HCT116 (cell line): ENCODE results near the gene RASSF6. TPM values are rescaled to one million over a fixed set of nuclear protein-coding genes. Genes with fewer than 3 reads are reported as not detected.
A peak's percentile ranks its signal among the peaks of the same experiment; 100 is the strongest.

Source experiments
- ATAC-seq: fragments of 200-7000 bp; cut with Tn5 transposase; 2 replicates; pipeline ENCODE4 v1.9.1; 2020; ENCODE audit warnings: mild to moderate bottlenecking, moderate library complexity
- BruUV-seq: library from RNA; stranded (reverse); fragments of 400-500 nt; replicated peaks from 2 replicates; lab custom pipeline; 2021; lab: Mats Ljungman, UMichigan
- CTCF ChIA-PET: fragments of 300-600 bp; sonication (Branson Sonifier 250); formaldehyde crosslinking; loops from one replicate; lab custom pipeline; 2021; ENCODE audit warnings: antibody characterized with exemption; lab: Charles Lee
- POLR2A ChIA-PET: fragments of 300-600, 350-600 bp; sonication (Branson Sonifier 250); formaldehyde crosslinking; loops from one replicate; lab custom pipeline; 2021; ENCODE audit warnings: antibody characterized with exemption; lab: Charles Lee
- RAD21 ChIA-PET, 2 experiments: fragments of 300-600 bp; sonication (Branson Sonifier 250); formaldehyde crosslinking; loops; one replicate each; lab custom pipeline; 2023; ENCODE audit warnings: low total read pairs in 2 of 2; ENCODE audit not compliant: uncharacterized antibody in 2 of 2, unreplicated experiment in 2 of 2, low non-redundant PET in 1 of 2; lab: Charles Lee
- DNase-seq: peaks from one replicate; pipeline ENCODE4 v3.0.0-alpha.2; 2010; ENCODE audit warnings: low read depth, low spot score
- H2AFZ ChIP-seq: fragments of 200-600 bp; shearing (Covaris generic), sonication (generic); 2 replicates; pipeline ENCODE4 v1.6.1; 2017; ENCODE audit warnings: low read depth, mixed run types, mixed read lengths, antibody characterized with exemption, low read length; ENCODE audit not compliant: poor library complexity, severe bottlenecking
- H3K27ac ChIP-seq: 2 replicates; pipeline ENCODE4 v1.5.1; 2012; ENCODE audit warnings: low read depth, low read length
- H3K27me3 ChIP-seq: fragments of 200-600 bp; sonication (generic); 2 replicates; pipeline ENCODE4 v1.6.1; 2016; ENCODE audit warnings: mixed run types, low read length, mixed read lengths; ENCODE audit not compliant: insufficient read depth
- H3K36me3 ChIP-seq, 2 experiments: fragments of 200-500 bp in 1 of 2; fragments of 200-600 bp in 1 of 2; sonication (Bioruptor generic) in 1 of 2; sonication (generic) in 1 of 2; 2 replicates each; pipeline versions ENCODE4 v1.5.1 to v1.6.1; 2014 to 2016; ENCODE audit warnings: low read length in 2 of 2, inconsistent platforms in 1 of 2, mixed read lengths in 1 of 2, mixed run types in 1 of 2; ENCODE audit not compliant: insufficient read depth in 2 of 2, control insufficient read depth in 1 of 2
- H3K4me1 ChIP-seq, 2 experiments: fragments of 200-600 bp in 1 of 2; sonication (generic) in 1 of 2; 2 replicates each; pipeline versions ENCODE4 v1.5.1 to v1.6.1; 2012 to 2017; ENCODE audit warnings: low read length in 2 of 2, inconsistent platforms in 1 of 2, mild to moderate bottlenecking in 1 of 2, mixed read lengths in 1 of 2, mixed run types in 1 of 2, moderate library complexity in 1 of 2; ENCODE audit not compliant: insufficient read depth in 2 of 2, control insufficient read depth in 1 of 2
- H3K4me2 ChIP-seq: fragments of 200-600 bp; sonication (generic); 2 replicates; pipeline ENCODE4 v1.6.1; 2017; ENCODE audit warnings: mixed run types, low read length, mixed read lengths
- H3K4me3 ChIP-seq, 2 experiments: fragments of 200-600 bp in 1 of 2; sonication (generic) in 1 of 2; replicated peaks in 1 of 2; 2 replicates each; pipeline ENCODE4 v1.5.1; 2011 to 2016; ENCODE audit warnings: low read length in 2 of 2, control low read depth in 1 of 2, low read depth in 1 of 2, mild to moderate bottlenecking in 1 of 2, mixed read lengths in 1 of 2, mixed run types in 1 of 2
- H3K79me2 ChIP-seq: fragments of 200-600 bp; sonication (generic); 2 replicates; pipeline ENCODE4 v1.6.1; 2017; ENCODE audit warnings: mild to moderate bottlenecking, mixed run types, low read length, moderate library complexity, mixed read lengths; ENCODE audit not compliant: insufficient read depth
- H3K9ac ChIP-seq: fragments of 200-600 bp; sonication (generic); 2 replicates; pipeline ENCODE4 v1.6.1; 2016; ENCODE audit warnings: low read length, mixed read lengths
- H3K9me2 ChIP-seq: fragments of 200-600 bp; sonication (generic), shearing (Covaris generic); 2 replicates; pipeline ENCODE4 v1.6.1; 2017; ENCODE audit warnings: mixed run types, mild to moderate bottlenecking, moderate library complexity; ENCODE audit not compliant: insufficient read depth
- H3K9me3 ChIP-seq, 2 experiments: fragments of 200-500 bp in 1 of 2; fragments of 200-600 bp in 1 of 2; sonication (Bioruptor generic) in 1 of 2; sonication (generic) in 1 of 2; 2 replicates each; pipeline ENCODE4 v1.6.1; 2014 to 2017; ENCODE audit warnings: low read length in 2 of 2, mixed read lengths in 2 of 2, inconsistent platforms in 1 of 2, low read depth in 1 of 2, mild to moderate bottlenecking in 1 of 2, mixed run types in 1 of 2, moderate library complexity in 1 of 2; ENCODE audit not compliant: control insufficient read depth in 1 of 2, insufficient read depth in 1 of 2
- H4K20me1 ChIP-seq: fragments of 200-600 bp; sonication (generic), shearing (Covaris generic); 2 replicates; pipeline ENCODE4 v1.6.1; 2017; ENCODE audit warnings: mixed run types, mild to moderate bottlenecking, moderate library complexity; ENCODE audit not compliant: insufficient read depth
- CBX3 ChIP-seq: IDR thresholded peaks from 2 replicates; pipeline ENCODE4 v1.6.1; 2012; ENCODE audit warnings: low read depth
- CEBPB ChIP-seq: IDR thresholded peaks from 2 replicates; pipeline ENCODE4 v1.6.1; 2012; ENCODE audit warnings: low read depth
- EGR1 ChIP-seq: IDR thresholded peaks from 2 replicates; pipeline ENCODE4 v1.6.1; 2012; ENCODE audit warnings: low read depth
- EZH2 ChIP-seq: fragments of 200-600 bp; sonication (generic); IDR thresholded peaks from 2 replicates; pipeline ENCODE4 v1.6.1; 2017; ENCODE audit warnings: antibody characterized with exemption, mixed run types
- EZH2phosphoT487 ChIP-seq: fragments of 200-600 bp; IDR thresholded peaks from 2 replicates; pipeline ENCODE4 v1.6.1; 2018; ENCODE audit warnings: antibody characterized with exemption, borderline replicate concordance
- POLR2A ChIP-seq: IDR thresholded peaks from 2 replicates; pipeline ENCODE4 v1.7.0; 2011; ENCODE audit warnings: borderline replicate concordance; ENCODE audit not compliant: insufficient read depth, insufficient read length; ENCODE audit errors: extremely low read depth
- POLR2AphosphoS5 ChIP-seq: IDR thresholded peaks from 2 replicates; pipeline ENCODE4 v1.6.1; 2011; ENCODE audit warnings: mild to moderate bottlenecking, low read depth, low read length, moderate library complexity
- SP1 ChIP-seq: IDR thresholded peaks from 2 replicates; pipeline ENCODE4 v1.6.1; 2012; ENCODE audit warnings: low read depth
- ZFX ChIP-seq: fragments of 450-650 bp; IDR thresholded peaks from 2 replicates; pipeline ENCODE4 v1.6.1; 2017
- ZNF274 ChIP-seq: fragments of 200-500 bp; sonication (Bioruptor generic); IDR thresholded peaks from 2 replicates; pipeline ENCODE4 v1.6.1; 2014; ENCODE audit warnings: mild to moderate bottlenecking, low read depth, low read length, inconsistent platforms
- intact Hi-C: fragments of 100-400 bp; cut with micrococcal nuclease; formaldehyde crosslinking; loops from 2 replicates; pipeline ENCODE4 v1.10.0; 2022
- total RNA-seq: library from RNA; stranded (reverse); gene quantifications from one replicate; pipeline ENCODE4 v1.2.1, GENCODE V29; 2021; ENCODE audit not compliant: unreplicated experiment
- TF ChIP-seq, protein P1 (sequence below): IDR thresholded peaks from 2 replicates; pipeline ENCODE4 v1.6.1; 2012; ENCODE audit warnings: low read depth
- TF ChIP-seq, protein P2 (sequence below), 3 experiments: fragments of 200-600 bp in 1 of 3; sonication (generic) in 1 of 3; IDR thresholded peaks in 2 of 3; conservative IDR thresholded peaks in 1 of 3; 2 replicates each; pipeline ENCODE4 v1.5.1; 2012 to 2017; ENCODE audit warnings: low read depth in 2 of 3, low read length in 2 of 3, antibody characterized with exemption in 1 of 3, borderline replicate concordance in 1 of 3, control low read depth in 1 of 3, mild to moderate bottlenecking in 1 of 3, mixed read lengths in 1 of 3, mixed run types in 1 of 3, moderate library complexity in 1 of 3; ENCODE audit not compliant: insufficient read depth in 1 of 3
- TF ChIP-seq, protein P3 (sequence below): IDR thresholded peaks from 2 replicates; pipeline ENCODE4 v1.6.1; 2011; ENCODE audit warnings: mild to moderate bottlenecking, low read length, moderate library complexity; ENCODE audit not compliant: insufficient replicate concordance; ENCODE audit errors: extremely low read depth

Gene RASSF6
- total RNA-seq, 1 experiment from 2014 or later, result 1.1 TPM

DNA sequence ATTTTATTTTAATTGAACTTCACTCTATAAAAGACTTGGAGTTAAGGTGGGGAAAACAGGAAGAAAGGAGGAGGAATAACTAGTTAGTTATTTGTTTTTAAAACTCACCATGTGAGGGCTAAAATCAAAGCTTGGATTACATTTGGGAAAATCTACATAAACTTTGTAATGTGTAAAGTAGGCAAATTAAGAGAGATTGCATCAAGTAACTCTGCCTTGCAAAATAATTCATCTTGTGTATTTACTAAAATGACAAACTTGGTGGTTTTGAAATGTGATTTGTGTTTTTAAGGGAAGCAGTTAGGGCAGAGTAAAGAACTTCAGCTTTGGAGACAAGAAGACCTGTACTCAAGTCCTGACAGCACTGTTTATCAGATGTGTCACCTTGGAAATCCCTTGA lies 43.3 kb upstream of the RASSF6 start:
- intact Hi-C loops, result loop anchor here (2.0 to 5.0 kb wide), 3 partner anchors 201 to 649 kb away; no protein-coding TSS in a partner anchor
- no TSS peak for BruUV-seq
- CTCF ChIA-PET, result interaction anchor here (1.0 to 3.6 kb wide), 3 partner anchors 8 to 471 kb away, joined by 3 to 12 read pairs (median 5); no protein-coding TSS in a partner anchor

More for the DNA sequence above, 43.3 kb upstream of the RASSF6 start:
- H3K4me3 ChIP-seq, result no peak overlapping the region
- H3K79me2 ChIP-seq, result no peaks in the 10 kb centered on the region
- no peak overlapping the region for H3K4me2 ChIP-seq
- no peaks in the 10 kb centered on the region for H3K27me3 ChIP-seq
- ChIA-PET POLR2A (no interaction called here), RAD21 (interaction anchor here (0.6 to 1.0 kb wide), 2 partner anchors 201 to 435 kb away, joined by 3 read pairs; partner anchors contain the start of gene CXCL2 (in 1 of the 2))
- ATAC-seq, result no peak
- TF ChIP-seq POLR2AphosphoS5 (no peak), ZNF274 (no peak), EZH2phosphoT487 (no peak), CBX3 (no peak), ZFX (no peak), CEBPB (no peak), POLR2A (no peak), EZH2 (no peak), EGR1 (no peak), SP1 (no peak)
- TF ChIP-seq, protein P1, sequence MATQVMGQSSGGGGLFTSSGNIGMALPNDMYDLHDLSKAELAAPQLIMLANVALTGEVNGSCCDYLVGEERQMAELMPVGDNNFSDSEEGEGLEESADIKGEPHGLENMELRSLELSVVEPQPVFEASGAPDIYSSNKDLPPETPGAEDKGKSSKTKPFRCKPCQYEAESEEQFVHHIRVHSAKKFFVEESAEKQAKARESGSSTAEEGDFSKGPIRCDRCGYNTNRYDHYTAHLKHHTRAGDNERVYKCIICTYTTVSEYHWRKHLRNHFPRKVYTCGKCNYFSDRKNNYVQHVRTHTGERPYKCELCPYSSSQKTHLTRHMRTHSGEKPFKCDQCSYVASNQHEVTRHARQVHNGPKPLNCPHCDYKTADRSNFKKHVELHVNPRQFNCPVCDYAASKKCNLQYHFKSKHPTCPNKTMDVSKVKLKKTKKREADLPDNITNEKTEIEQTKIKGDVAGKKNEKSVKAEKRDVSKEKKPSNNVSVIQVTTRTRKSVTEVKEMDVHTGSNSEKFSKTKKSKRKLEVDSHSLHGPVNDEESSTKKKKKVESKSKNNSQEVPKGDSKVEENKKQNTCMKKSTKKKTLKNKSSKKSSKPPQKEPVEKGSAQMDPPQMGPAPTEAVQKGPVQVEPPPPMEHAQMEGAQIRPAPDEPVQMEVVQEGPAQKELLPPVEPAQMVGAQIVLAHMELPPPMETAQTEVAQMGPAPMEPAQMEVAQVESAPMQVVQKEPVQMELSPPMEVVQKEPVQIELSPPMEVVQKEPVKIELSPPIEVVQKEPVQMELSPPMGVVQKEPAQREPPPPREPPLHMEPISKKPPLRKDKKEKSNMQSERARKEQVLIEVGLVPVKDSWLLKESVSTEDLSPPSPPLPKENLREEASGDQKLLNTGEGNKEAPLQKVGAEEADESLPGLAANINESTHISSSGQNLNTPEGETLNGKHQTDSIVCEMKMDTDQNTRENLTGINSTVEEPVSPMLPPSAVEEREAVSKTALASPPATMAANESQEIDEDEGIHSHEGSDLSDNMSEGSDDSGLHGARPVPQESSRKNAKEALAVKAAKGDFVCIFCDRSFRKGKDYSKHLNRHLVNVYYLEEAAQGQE, result no peak
- TF ChIP-seq, protein P2, sequence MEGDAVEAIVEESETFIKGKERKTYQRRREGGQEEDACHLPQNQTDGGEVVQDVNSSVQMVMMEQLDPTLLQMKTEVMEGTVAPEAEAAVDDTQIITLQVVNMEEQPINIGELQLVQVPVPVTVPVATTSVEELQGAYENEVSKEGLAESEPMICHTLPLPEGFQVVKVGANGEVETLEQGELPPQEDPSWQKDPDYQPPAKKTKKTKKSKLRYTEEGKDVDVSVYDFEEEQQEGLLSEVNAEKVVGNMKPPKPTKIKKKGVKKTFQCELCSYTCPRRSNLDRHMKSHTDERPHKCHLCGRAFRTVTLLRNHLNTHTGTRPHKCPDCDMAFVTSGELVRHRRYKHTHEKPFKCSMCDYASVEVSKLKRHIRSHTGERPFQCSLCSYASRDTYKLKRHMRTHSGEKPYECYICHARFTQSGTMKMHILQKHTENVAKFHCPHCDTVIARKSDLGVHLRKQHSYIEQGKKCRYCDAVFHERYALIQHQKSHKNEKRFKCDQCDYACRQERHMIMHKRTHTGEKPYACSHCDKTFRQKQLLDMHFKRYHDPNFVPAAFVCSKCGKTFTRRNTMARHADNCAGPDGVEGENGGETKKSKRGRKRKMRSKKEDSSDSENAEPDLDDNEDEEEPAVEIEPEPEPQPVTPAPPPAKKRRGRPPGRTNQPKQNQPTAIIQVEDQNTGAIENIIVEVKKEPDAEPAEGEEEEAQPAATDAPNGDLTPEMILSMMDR (IDR thresholded peaks at IDR 0.05 in 2 of 3, conservative IDR thresholded peaks at IDR 0.05 in 1 of 3; ENCODE audit: borderline replicate concordance in 1 of 3, insufficient read depth in 1 of 3, low read depth in 2 of 3, low read length in 2 of 3), result no peak
- TF ChIP-seq, protein P3, sequence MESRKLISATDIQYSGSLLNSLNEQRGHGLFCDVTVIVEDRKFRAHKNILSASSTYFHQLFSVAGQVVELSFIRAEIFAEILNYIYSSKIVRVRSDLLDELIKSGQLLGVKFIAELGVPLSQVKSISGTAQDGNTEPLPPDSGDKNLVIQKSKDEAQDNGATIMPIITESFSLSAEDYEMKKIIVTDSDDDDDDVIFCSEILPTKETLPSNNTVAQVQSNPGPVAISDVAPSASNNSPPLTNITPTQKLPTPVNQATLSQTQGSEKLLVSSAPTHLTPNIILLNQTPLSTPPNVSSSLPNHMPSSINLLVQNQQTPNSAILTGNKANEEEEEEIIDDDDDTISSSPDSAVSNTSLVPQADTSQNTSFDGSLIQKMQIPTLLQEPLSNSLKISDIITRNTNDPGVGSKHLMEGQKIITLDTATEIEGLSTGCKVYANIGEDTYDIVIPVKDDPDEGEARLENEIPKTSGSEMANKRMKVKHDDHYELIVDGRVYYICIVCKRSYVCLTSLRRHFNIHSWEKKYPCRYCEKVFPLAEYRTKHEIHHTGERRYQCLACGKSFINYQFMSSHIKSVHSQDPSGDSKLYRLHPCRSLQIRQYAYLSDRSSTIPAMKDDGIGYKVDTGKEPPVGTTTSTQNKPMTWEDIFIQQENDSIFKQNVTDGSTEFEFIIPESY, result no peak
- no peak for DNase-seq
- no peak overlapping the region for H3K27ac ChIP-seq
- peak overlapping the region; percentile 73 for H2AFZ ChIP-seq
- no peaks in the 10 kb centered on the region for H3K4me1 ChIP-seq
- H4K20me1 ChIP-seq, result no peaks in the 10 kb centered on the region
- no peaks in the 10 kb centered on the region for H3K9me3 ChIP-seq
- H3K9ac ChIP-seq, result no peak overlapping the region
- no peaks in the 10 kb centered on the region for H3K36me3 ChIP-seq
- no peaks in the 10 kb centered on the region for H3K9me2 ChIP-seq
